Measurements from ENCODE around the gene CUL4A. TPM values are rescaled to one million over a fixed set of nuclear protein-coding genes. Genes with fewer than 3 reads are reported as not detected.

Gene CUL4A
- polyA plus RNA-seq, 1 donor from 2014 or later: 69.9 TPM

GRCh38 chr13:113229161-113229560, 19.7 kb downstream of the CUL4A start:
- no peaks in the 10 kb centered on the region for H3K36me3 ChIP-seq (ENCODE audit: insufficient read depth, low read length)
- H3F3A ChIP-seq (ENCODE audit: insufficient read depth, low read length, poor library complexity, severe bottlenecking): no peaks in the 10 kb centered on the region
- H3K27me3 ChIP-seq (ENCODE audit: insufficient read depth, low read depth, low read length): no peaks in the 10 kb centered on the region
- H4K20me1 ChIP-seq (ENCODE audit: insufficient read depth): no peaks in the 10 kb centered on the region
- no peak overlapping the region for H3K9ac ChIP-seq (ENCODE audit: low read length)
- no peak overlapping the region for H2AFZ ChIP-seq (ENCODE audit: low read depth, low read length)
- H3K27ac ChIP-seq (ENCODE audit: low read length): no peak overlapping the region
- H3K9me2 ChIP-seq (ENCODE audit: insufficient read depth, low read length): no peaks in the 10 kb centered on the region
- no peak for TF ChIP-seq REST (IDR thresholded peaks at IDR 0.05; ENCODE audit: borderline replicate concordance)
- TF ChIP-seq RAD21 (conservative IDR thresholded peaks at IDR 0.05): no peak
- TF ChIP-seq TAF1 (IDR thresholded peaks at IDR 0.05; ENCODE audit: low read depth): no peak
- TF ChIP-seq MXI1 (conservative IDR thresholded peaks at IDR 0.05; ENCODE audit: poor library complexity, severe bottlenecking): no peak
- TF ChIP-seq POLR2AphosphoS5 (IDR thresholded peaks at IDR 0.05): no peak
- TF ChIP-seq SMC3 (conservative IDR thresholded peaks at IDR 0.05; ENCODE audit: poor library complexity): no peak
- no peak for TF ChIP-seq CTCF (IDR thresholded peaks at IDR 0.05; ENCODE audit: poor library complexity, severe bottlenecking)
- no peak for TF ChIP-seq EP300 (conservative IDR thresholded peaks at IDR 0.05; ENCODE audit: poor library complexity, severe bottlenecking)
- TF ChIP-seq EZH2 (IDR thresholded peaks at IDR 0.05; ENCODE audit: borderline replicate concordance, insufficient read depth, low read length, poor library complexity, severe bottlenecking): no peak
- H3K79me2 ChIP-seq (replicated peaks; ENCODE audit: insufficient read depth, low read length): no peaks in the 10 kb centered on the region
- no peak overlapping the region for H3K4me2 ChIP-seq (ENCODE audit: low read length)
- no peaks in the 10 kb centered on the region for H3K9me3 ChIP-seq (ENCODE audit: low read length)
- no peak overlapping the region for H3K4me3 ChIP-seq (ENCODE audit: low read length)

GRCh38 chr13:113229791-113230190, 20.4 kb downstream of the CUL4A start:
- Histone ChIP-seq H3F3A (ENCODE audit: insufficient read depth, low read length, poor library complexity, severe bottlenecking) (no peaks in the 10 kb centered on the region), H3K4me2 (ENCODE audit: low read length) (no peak overlapping the region), H3K9me3 (ENCODE audit: low read length) (no peaks in the 10 kb centered on the region), H2AFZ (ENCODE audit: low read depth, low read length) (no peak overlapping the region), H3K27ac (ENCODE audit: low read length) (no peak overlapping the region), H3K9me2 (ENCODE audit: insufficient read depth, low read length) (no peaks in the 10 kb centered on the region), H3K79me2 (replicated peaks; ENCODE audit: insufficient read depth, low read length) (no peaks in the 10 kb centered on the region), H3K36me3 (ENCODE audit: insufficient read depth, low read length) (no peaks in the 10 kb centered on the region), H3K27me3 (ENCODE audit: insufficient read depth, low read depth, low read length) (no peaks in the 10 kb centered on the region), H4K20me1 (ENCODE audit: insufficient read depth) (no peaks in the 10 kb centered on the region), H3K4me3 (ENCODE audit: low read length) (no peak overlapping the region), H3K9ac (ENCODE audit: low read length) (no peak overlapping the region)
- TF ChIP-seq EP300 (conservative IDR thresholded peaks at IDR 0.05; ENCODE audit: poor library complexity, severe bottlenecking) (no peak), MXI1 (conservative IDR thresholded peaks at IDR 0.05; ENCODE audit: poor library complexity, severe bottlenecking) (no peak), RAD21 (conservative IDR thresholded peaks at IDR 0.05) (no peak), TAF1 (IDR thresholded peaks at IDR 0.05; ENCODE audit: low read depth) (no peak), SMC3 (conservative IDR thresholded peaks at IDR 0.05; ENCODE audit: poor library complexity) (no peak)
